ENCODE results near the gene TAF12. TPM values are rescaled to one million over a fixed set of nuclear protein-coding genes. Genes with fewer than 3 reads are reported as not detected.
"Not testable (repeated sequence)": the region's sequence is repeated elsewhere in the genome, so short reads cannot be mapped to it uniquely, and the experiment has no call there.

The TAF12 gene
- total RNA-seq, 1 experiment from 2014 or later, result 18.6 TPM

GRCh38 chr1:28591708-28592320 lies 51.1 kb downstream of the TAF12 start, which contains the start of gene RAB42 (continued):
- no peak for TF ChIP-seq ZNF281 (CRISPR knock-in tag; IDR thresholded peaks at IDR 0.05)
- TF ChIP-seq SMAD4 (CRISPR knock-in tag; IDR thresholded peaks at IDR 0.05), result no peak
- TF ChIP-seq ZNF416 (CRISPR knock-in tag; IDR thresholded peaks at IDR 0.05), result no peak
- no peak for TF ChIP-seq FOXP4 (CRISPR knock-in tag; IDR thresholded peaks at IDR 0.05)
- no peak for TF ChIP-seq NFE2L1 (CRISPR knock-in tag; IDR thresholded peaks at IDR 0.05)
- TF ChIP-seq CREB1 (CRISPR knock-in tag; IDR thresholded peaks at IDR 0.05), result no peak
- no peak for TF ChIP-seq TEAD4 (CRISPR knock-in tag; IDR thresholded peaks at IDR 0.05)

- H3K27ac Mint-ChIP-seq; POLR2A ChIA-PET; ATAC-seq; H3K4me3 Mint-ChIP-seq; CTCF ChIA-PET; H3K27me3 Mint-ChIP-seq (ENCODE audit: low read depth); H3K36me3 Mint-ChIP-seq; DNase-seq (ENCODE audit: low spot score); H3K9me3 Mint-ChIP-seq: not testable (repeated sequence)
- peaks cover 17% of the 10 kb centered on the region for H3K4me1 Mint-ChIP-seq
Measured at GRCh38 chr1:28586585-28587391, 56.1 kb downstream of the TAF12 start.

GRCh38 chr1:28582248-28582615 lies 60.6 kb downstream of the TAF12 start:
- no peak for DNase-seq (ENCODE audit: low spot score)
- Mint-ChIP-seq H3K4me3 (peak overlapping the region; percentile 92), H3K9me3 (no peaks in the 10 kb centered on the region), H3K36me3 (peaks cover 40% of the 10 kb centered on the region), H3K27ac (peak overlapping the region; percentile 65; the same call in 1 of the 2 replicates), H3K4me1 (peaks cover 24% of the 10 kb centered on the region), H3K27me3 (ENCODE audit: low read depth) (no peaks in the 10 kb centered on the region)
- CTCF ChIA-PET, result interaction anchor here (0.5 to 2.4 kb wide), 10 partner anchors 11 to 334 kb away, joined by 3 to 19 read pairs (median 3); partner anchors contain the start of genes TRNAU1AP and YTHDF2
- TF ChIP-seq GRHL2 (CRISPR knock-in tag; IDR thresholded peaks at IDR 0.05; ENCODE audit: insufficient replicate concordance, severe bottlenecking), result no peak
- TF ChIP-seq ATF3 (CRISPR knock-in tag; conservative IDR thresholded peaks at IDR 0.05), result no peak
- TF ChIP-seq CREB1 (CRISPR knock-in tag; IDR thresholded peaks at IDR 0.05), result no peak
- no peak for TF ChIP-seq SMAD4 (CRISPR knock-in tag; IDR thresholded peaks at IDR 0.05)
- no peak for TF ChIP-seq JUN (CRISPR knock-in tag; IDR thresholded peaks at IDR 0.05)
- no peak for TF ChIP-seq GTF2I (CRISPR knock-in tag; conservative IDR thresholded peaks at IDR 0.05)
- no peak for TF ChIP-seq ZNF232 (CRISPR knock-in tag; IDR thresholded peaks at IDR 0.05)
- ATAC-seq, result peak; percentile 1; the same call in 1 of the 2 replicates
- POLR2A ChIA-PET, result interaction anchor here (0.6 to 2.6 kb wide), 28 partner anchors 8 to 599 kb away, joined by 3 to 22 read pairs (median 6); partner anchors contain the start of genes ATP5IF1, MED18, OPRD1 and PHACTR4
